NT2/D1 (cell line): Measurements from ENCODE around the gene KAT6B.

Source experiments
- SUZ12 ChIP-seq: IDR thresholded peaks from 2 replicates; pipeline ENCODE4 v1.6.1; 2011; ENCODE audit not compliant: insufficient read length, insufficient read depth; ENCODE audit errors: extremely low read depth
- YY1 ChIP-seq: IDR thresholded peaks from 2 replicates; pipeline ENCODE4 v1.6.1; 2011; ENCODE audit not compliant: insufficient read length, insufficient read depth
- ZNF274 ChIP-seq: IDR thresholded peaks from 2 replicates; pipeline ENCODE4 v1.6.1; 2011; ENCODE audit warnings: mild to moderate bottlenecking, low read depth, low read length

DNA sequence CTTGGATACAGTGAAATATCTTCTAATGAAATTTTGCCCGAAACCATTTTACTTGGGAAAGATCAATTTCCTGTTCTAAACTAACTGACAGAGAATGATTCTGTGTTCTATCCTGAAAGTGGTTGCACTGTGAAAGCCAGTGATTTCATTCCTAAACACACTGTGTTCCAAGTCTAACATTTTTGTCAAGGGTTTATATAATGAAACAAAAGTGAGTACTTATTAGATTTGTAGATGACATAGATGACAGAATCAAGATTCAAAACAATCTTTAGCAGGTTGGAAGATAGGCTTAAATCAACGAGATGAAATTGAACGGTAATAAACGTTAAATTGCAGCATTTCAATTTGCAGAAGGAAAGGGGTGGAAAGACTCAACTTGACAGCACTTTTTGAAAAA lies 13.3 kb downstream of the KAT6B start:
- TF ChIP-seq ZNF274 (no peak), YY1 (no peak), SUZ12 (no peak)
